GM12874 (cell line): ENCODE measurements around the gene ARG2.

Experiments
- TF ChIP-seq, protein P1 (sequence below): IDR thresholded peaks from 2 replicates; pipeline ENCODE4 v1.5.1; 2011; ENCODE audit warnings: low read depth, mild to moderate bottlenecking, control low read depth, low read length, moderate library complexity; ENCODE audit not compliant: insufficient read depth

ARG2 gene

DNA sequence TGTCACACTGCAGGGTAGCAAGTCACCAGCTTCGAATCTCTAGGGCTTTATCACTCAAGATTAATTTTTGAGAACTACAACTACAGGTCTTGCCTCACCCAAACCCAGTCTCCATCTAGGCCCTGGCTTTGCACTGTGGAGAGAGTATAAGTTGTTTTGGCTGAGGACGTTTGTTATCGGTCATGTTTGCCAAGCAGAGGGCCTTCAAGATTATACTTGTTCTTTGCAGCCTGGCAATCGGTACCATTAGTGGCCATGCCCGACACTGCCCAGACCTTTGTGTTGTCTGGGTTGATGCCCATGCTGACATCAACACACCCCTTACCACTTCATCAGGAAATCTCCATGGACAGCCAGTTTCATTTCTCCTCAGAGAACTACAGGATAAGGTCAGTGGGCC, 25.7 kb downstream of the ARG2 start:
- TF ChIP-seq, protein P1, sequence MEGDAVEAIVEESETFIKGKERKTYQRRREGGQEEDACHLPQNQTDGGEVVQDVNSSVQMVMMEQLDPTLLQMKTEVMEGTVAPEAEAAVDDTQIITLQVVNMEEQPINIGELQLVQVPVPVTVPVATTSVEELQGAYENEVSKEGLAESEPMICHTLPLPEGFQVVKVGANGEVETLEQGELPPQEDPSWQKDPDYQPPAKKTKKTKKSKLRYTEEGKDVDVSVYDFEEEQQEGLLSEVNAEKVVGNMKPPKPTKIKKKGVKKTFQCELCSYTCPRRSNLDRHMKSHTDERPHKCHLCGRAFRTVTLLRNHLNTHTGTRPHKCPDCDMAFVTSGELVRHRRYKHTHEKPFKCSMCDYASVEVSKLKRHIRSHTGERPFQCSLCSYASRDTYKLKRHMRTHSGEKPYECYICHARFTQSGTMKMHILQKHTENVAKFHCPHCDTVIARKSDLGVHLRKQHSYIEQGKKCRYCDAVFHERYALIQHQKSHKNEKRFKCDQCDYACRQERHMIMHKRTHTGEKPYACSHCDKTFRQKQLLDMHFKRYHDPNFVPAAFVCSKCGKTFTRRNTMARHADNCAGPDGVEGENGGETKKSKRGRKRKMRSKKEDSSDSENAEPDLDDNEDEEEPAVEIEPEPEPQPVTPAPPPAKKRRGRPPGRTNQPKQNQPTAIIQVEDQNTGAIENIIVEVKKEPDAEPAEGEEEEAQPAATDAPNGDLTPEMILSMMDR: no peak

DNA sequence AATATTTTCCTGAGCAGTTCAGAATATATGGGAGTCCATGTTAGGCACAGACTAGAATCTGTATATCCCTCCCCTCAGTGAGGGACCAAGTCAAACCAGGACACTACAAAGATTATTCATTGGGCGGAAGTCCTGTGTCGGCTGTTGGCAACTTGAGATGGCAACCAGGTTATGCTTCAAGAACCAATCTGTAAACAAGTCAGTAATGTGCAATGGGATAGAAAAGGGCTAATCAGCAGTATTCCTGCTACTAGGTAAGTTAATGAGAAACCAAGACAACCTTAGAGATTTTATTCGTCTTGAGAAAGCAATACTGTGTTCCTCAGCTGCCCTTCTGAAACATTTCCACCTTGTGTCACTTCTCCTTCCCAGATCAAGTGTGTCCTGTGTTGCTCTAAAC, 26.4 kb downstream of the ARG2 start:
- TF ChIP-seq, protein P1: no peak

DNA sequence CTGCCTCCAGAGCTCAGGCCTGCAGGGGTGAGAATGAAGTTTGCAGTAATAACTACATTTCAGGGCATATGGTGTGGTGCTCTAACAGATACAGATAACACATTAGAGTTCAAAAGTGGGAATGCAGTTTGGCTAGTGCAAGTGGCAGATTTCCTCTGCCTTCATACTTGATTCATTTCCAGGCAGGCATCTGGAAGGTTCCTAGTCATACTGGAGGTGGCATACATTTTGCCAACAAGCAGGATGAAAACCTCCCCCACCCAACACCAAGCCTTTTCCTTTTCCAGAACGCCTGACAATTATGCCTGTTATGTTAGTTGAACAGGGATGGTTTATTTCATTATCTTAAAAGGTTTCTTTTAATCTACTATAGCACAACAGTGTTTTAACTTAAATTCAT, 30.4 kb downstream of the ARG2 start:
- TF ChIP-seq, protein P1: no peak

DNA sequence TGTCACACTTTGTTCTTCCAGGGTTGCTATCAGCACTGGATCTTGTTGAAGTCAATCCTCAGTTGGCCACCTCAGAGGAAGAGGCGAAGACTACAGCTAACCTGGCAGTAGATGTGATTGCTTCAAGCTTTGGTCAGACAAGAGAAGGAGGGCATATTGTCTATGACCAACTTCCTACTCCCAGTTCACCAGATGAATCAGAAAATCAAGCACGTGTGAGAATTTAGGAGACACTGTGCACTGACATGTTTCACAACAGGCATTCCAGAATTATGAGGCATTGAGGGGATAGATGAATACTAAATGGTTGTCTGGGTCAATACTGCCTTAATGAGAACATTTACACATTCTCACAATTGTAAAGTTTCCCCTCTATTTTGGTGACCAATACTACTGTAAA, 31.0 kb downstream of the ARG2 start:
- TF ChIP-seq, protein P1: no peak

DNA sequence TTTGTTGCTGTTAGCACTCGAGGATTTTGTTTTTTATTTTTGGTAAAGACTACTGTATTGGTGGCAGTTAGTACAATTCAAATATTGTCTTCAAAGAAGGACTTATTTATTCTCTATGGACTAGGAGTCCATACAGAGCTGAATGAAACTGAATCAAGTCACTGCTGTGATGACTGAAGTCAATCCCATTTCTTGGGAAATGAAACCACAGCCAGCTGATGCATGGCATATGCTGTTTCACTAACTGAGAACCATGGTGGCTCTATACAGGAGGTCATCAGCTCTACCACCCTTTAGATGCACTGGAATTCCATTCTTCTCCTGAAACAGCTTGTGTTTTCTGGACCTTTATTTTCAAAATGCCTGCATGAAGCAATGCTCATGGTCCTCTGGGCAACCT, 32.5 kb downstream of the ARG2 start:
- TF ChIP-seq, protein P1: no peak

DNA sequence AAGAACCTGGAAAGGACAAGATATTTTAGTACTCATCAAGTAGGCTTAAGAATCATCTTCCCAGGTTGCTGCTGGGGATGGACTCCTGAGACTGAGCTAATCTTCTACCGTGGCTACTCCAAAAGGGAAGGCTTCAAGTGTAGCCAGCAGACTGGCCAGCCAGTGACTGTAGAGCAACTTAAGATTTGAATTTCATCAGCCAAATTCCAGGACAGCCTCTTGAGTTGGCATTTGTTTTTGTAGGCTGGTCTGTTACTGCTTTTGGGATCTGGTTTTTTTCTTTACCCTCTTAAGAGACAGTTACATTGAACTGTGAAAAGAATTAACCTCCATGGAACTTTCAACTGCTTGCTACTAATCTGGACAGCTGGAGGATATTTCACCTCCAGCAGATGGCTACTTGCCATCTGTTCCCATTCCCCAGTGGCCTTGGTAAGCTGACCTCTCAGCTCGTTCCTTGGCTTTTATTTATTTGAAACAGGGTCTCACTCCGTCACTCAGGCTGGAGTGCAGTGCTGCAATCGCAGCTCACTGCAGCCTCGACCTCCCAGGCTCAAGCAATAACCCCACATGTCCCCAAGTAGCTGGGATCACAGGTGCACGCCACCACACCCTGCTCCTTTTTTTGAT, 34.0 kb downstream of the ARG2 start:
- TF ChIP-seq, protein P1: no peak

DNA sequence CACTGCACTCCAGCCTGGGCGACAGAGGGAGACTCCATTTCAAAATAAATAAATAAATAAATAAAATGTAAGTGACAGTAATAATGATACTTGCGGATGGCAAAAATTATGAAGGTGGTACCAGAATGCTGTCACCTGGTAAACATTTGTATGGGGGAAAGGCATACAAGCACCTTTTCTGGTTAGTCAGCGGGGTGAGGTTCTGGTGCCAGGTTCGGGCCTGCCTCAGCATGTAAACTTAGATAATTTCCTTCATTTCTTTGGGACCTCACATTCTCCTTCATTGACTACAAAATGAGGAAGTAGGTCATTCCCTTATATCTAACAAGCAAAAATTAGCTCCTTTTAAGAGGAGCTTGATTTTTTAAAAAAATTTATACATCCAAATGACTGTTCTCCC, 43.9 kb downstream of the ARG2 start:
- TF ChIP-seq, protein P1: no peak
